Panc1 (cell line): ENCODE results near the gene IL17B.

Experiments
- POLR2AphosphoS5 ChIP-seq: IDR thresholded peaks from 2 replicates; pipeline ENCODE4 v1.6.1; 2012; ENCODE audit warnings: mild to moderate bottlenecking, low read depth, low read length, moderate library complexity
- SIN3A ChIP-seq: IDR thresholded peaks from 2 replicates; pipeline ENCODE4 v1.6.1; 2012; ENCODE audit warnings: low read depth, mild to moderate bottlenecking, low read length, moderate library complexity, borderline replicate concordance; ENCODE audit not compliant: insufficient read depth
- TCF7L2 ChIP-seq: IDR thresholded peaks from 2 replicates; pipeline ENCODE4 v1.6.1; 2011; ENCODE audit warnings: mild to moderate bottlenecking, low read depth, low read length, inconsistent platforms
- TF ChIP-seq, protein P1 (sequence below), 2 experiments: IDR thresholded peaks; 2 replicates each; pipeline ENCODE4 v1.6.1; 2011 to 2012; ENCODE audit warnings: low read depth in 2 of 2, control low read depth in 1 of 2, low read length in 1 of 2, mild to moderate bottlenecking in 1 of 2, moderate library complexity in 1 of 2; ENCODE audit not compliant: insufficient read depth in 1 of 2
- TF ChIP-seq, protein P2 (sequence below): fragments of 450-650 bp; IDR thresholded peaks from 2 replicates; pipeline ENCODE4 v1.5.1; 2017; ENCODE audit warnings: mild to moderate bottlenecking

DNA sequence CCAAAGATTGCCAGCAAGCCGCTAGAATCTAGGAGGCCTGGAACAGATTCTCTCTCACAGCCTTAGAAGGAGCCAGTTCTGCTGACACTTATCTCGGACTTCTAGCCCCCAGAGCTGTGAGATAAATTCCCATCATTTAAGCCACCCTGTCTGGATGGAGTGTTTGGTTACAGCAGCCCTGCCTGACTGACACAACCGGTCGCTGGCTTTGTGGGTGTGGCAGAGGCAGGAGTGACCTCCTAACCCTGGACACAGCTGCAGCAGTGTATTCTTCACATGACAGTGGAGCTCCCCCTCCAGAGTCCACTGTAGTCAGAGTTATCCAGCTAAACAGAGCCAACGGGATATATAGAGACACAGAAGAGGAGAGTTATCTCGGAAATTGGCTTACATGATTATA, 21.2 kb upstream of the IL17B start:
- TF ChIP-seq POLR2AphosphoS5: no peak
- TF ChIP-seq, protein P1, sequence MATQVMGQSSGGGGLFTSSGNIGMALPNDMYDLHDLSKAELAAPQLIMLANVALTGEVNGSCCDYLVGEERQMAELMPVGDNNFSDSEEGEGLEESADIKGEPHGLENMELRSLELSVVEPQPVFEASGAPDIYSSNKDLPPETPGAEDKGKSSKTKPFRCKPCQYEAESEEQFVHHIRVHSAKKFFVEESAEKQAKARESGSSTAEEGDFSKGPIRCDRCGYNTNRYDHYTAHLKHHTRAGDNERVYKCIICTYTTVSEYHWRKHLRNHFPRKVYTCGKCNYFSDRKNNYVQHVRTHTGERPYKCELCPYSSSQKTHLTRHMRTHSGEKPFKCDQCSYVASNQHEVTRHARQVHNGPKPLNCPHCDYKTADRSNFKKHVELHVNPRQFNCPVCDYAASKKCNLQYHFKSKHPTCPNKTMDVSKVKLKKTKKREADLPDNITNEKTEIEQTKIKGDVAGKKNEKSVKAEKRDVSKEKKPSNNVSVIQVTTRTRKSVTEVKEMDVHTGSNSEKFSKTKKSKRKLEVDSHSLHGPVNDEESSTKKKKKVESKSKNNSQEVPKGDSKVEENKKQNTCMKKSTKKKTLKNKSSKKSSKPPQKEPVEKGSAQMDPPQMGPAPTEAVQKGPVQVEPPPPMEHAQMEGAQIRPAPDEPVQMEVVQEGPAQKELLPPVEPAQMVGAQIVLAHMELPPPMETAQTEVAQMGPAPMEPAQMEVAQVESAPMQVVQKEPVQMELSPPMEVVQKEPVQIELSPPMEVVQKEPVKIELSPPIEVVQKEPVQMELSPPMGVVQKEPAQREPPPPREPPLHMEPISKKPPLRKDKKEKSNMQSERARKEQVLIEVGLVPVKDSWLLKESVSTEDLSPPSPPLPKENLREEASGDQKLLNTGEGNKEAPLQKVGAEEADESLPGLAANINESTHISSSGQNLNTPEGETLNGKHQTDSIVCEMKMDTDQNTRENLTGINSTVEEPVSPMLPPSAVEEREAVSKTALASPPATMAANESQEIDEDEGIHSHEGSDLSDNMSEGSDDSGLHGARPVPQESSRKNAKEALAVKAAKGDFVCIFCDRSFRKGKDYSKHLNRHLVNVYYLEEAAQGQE (IDR thresholded peaks at IDR 0.05; ENCODE audit: insufficient read depth in 1 of 2, low read depth in 2 of 2, low read length in 1 of 2): no peak
- no peak for TF ChIP-seq SIN3A
- TF ChIP-seq, protein P2, sequence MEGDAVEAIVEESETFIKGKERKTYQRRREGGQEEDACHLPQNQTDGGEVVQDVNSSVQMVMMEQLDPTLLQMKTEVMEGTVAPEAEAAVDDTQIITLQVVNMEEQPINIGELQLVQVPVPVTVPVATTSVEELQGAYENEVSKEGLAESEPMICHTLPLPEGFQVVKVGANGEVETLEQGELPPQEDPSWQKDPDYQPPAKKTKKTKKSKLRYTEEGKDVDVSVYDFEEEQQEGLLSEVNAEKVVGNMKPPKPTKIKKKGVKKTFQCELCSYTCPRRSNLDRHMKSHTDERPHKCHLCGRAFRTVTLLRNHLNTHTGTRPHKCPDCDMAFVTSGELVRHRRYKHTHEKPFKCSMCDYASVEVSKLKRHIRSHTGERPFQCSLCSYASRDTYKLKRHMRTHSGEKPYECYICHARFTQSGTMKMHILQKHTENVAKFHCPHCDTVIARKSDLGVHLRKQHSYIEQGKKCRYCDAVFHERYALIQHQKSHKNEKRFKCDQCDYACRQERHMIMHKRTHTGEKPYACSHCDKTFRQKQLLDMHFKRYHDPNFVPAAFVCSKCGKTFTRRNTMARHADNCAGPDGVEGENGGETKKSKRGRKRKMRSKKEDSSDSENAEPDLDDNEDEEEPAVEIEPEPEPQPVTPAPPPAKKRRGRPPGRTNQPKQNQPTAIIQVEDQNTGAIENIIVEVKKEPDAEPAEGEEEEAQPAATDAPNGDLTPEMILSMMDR: no peak
- TF ChIP-seq TCF7L2: no peak
